ENCODE data around the gene KCNS3.

DNA sequence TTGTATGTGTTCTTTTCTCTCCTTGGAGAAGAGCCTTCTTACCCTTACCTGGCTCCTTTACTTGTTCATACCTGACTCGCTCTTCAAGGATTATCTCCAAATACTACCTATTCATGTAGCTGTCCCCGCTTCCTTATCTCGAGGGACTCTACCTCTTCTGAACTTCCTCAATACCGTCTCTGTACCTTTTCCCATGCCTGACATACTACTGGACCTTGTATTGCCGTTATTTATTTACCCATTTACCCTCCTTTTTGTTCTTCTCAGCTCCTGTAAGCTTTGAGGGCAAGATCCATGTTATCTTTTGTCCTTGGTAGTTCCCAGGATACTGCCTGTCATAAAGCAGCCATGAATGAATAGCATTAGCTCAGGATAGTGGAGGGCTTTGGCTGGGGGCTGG is 32.5 kb downstream of the KCNS3 start:
- TF ChIP-seq CTCF (IDR thresholded peaks at IDR 0.05; ENCODE audit: insufficient read depth, low read length) (no peak), REST (IDR thresholded peaks at IDR 0.05; ENCODE audit: insufficient replicate concordance, low read depth) (no peak), POLR2AphosphoS5 (IDR thresholded peaks at IDR 0.05; ENCODE audit: low read depth) (no peak), SPI1 (IDR thresholded peaks at IDR 0.05; ENCODE audit: borderline replicate concordance, low read depth) (no peak)

All from HL-60 (cell line).